Endothelial cell of umbilical vein (primary cell): ENCODE data around the gene HOXA1.

Source experiments
- EZH2 ChIP-seq: IDR thresholded peaks from 2 replicates; pipeline ENCODE4 v1.6.1; 2012; ENCODE audit warnings: borderline replicate concordance, low read depth, mild to moderate bottlenecking, moderate library complexity, low read length, inconsistent platforms; ENCODE audit not compliant: severe bottlenecking
- FOS ChIP-seq: IDR thresholded peaks from 2 replicates; pipeline ENCODE4 v1.6.1; 2011; ENCODE audit warnings: mild to moderate bottlenecking, low read length, moderate library complexity, borderline replicate concordance; ENCODE audit not compliant: insufficient read depth
- GATA2 ChIP-seq: IDR thresholded peaks from 2 replicates; pipeline ENCODE4 v1.7.0; 2011; ENCODE audit warnings: low read depth, mild to moderate bottlenecking, moderate library complexity, mixed read lengths, low read length; ENCODE audit not compliant: insufficient read length, insufficient read depth
- JUN ChIP-seq: IDR thresholded peaks from 2 replicates; pipeline ENCODE4 v1.6.1; 2011; ENCODE audit warnings: borderline replicate concordance, low read depth; ENCODE audit not compliant: insufficient read length, insufficient read depth
- MAX ChIP-seq: IDR thresholded peaks from 2 replicates; pipeline ENCODE4 v1.6.1; 2011; ENCODE audit not compliant: insufficient read depth, insufficient read length
- MYC ChIP-seq: IDR thresholded peaks from one replicate; pipeline ENCODE4 v1.6.1; 2011; ENCODE audit warnings: mild to moderate bottlenecking, low read depth, low read length
- POLR2A ChIP-seq: IDR thresholded peaks from 2 replicates; pipeline ENCODE4 v1.6.1; 2012; ENCODE audit warnings: low read depth, mild to moderate bottlenecking, control low read depth, low read length
- POLR2AphosphoS5 ChIP-seq: IDR thresholded peaks from 2 replicates; pipeline ENCODE4 v1.6.1; 2012; ENCODE audit warnings: low read depth, mild to moderate bottlenecking, control low read depth, low read length, moderate library complexity; ENCODE audit not compliant: insufficient read depth
- TF ChIP-seq, protein P1 (sequence below), 2 donors: IDR thresholded peaks; 1 replicate in 1 of 2; 2 replicates in 1 of 2; pipeline ENCODE4 v1.5.1; 2011; ENCODE audit warnings: low read length in 2 of 2, mild to moderate bottlenecking in 2 of 2, moderate library complexity in 2 of 2, control low read depth in 1 of 2, inconsistent platforms in 1 of 2, low read depth in 1 of 2; ENCODE audit not compliant: insufficient read depth in 1 of 2; ENCODE audit errors: extremely low read depth in 1 of 2

DNA sequence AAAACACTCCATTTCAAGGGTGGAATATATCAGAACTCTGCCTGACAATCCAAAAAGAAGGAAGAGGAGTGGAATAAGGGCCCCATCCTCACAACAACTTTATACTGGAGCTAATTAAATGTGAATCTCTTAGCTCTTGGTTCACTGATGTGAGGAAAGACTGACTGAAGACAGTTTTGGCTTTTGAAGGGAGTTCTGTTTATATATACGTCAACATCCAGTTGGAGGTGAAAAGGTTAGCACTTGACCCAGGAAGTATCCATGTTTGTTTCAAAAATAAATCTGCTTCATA lies 3.0 kb downstream of the HOXA1 start:
- TF ChIP-seq, protein P1, sequence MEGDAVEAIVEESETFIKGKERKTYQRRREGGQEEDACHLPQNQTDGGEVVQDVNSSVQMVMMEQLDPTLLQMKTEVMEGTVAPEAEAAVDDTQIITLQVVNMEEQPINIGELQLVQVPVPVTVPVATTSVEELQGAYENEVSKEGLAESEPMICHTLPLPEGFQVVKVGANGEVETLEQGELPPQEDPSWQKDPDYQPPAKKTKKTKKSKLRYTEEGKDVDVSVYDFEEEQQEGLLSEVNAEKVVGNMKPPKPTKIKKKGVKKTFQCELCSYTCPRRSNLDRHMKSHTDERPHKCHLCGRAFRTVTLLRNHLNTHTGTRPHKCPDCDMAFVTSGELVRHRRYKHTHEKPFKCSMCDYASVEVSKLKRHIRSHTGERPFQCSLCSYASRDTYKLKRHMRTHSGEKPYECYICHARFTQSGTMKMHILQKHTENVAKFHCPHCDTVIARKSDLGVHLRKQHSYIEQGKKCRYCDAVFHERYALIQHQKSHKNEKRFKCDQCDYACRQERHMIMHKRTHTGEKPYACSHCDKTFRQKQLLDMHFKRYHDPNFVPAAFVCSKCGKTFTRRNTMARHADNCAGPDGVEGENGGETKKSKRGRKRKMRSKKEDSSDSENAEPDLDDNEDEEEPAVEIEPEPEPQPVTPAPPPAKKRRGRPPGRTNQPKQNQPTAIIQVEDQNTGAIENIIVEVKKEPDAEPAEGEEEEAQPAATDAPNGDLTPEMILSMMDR (IDR thresholded peaks at IDR 0.05; ENCODE audit: extremely low read depth in 1 of 2, insufficient read depth in 1 of 2, low read depth in 1 of 2, low read length in 2 of 2), result no peak
- TF ChIP-seq MAX, result no peak
- no peak for TF ChIP-seq POLR2AphosphoS5
- no peak for TF ChIP-seq POLR2A
- TF ChIP-seq EZH2, result no peak
- no peak for TF ChIP-seq FOS
- no peak for TF ChIP-seq GATA2
- no peak for TF ChIP-seq MYC
- no peak for TF ChIP-seq JUN
